K562 (cell line): ENCODE data around the gene NDUFAF4. TPM values are rescaled to one million over a fixed set of nuclear protein-coding genes. Genes with fewer than 3 reads are reported as not detected.

Source experiments
- ATAC-seq: fragments of 200-7000 bp; cut with Tn5 transposase; 3 replicates; pipeline ENCODE4 v1.9.1; 2020; ENCODE audit warnings: moderate library complexity
- BruUV-seq: library from RNA; stranded (reverse); fragments of 400-500 nt; replicated peaks from 2 replicates; lab custom pipeline; 2021; lab: Mats Ljungman, UMichigan
- CTCF ChIA-PET: fragments of 300-600 bp; formaldehyde crosslinking; extraction: SDS; loops from one replicate; lab custom pipeline; 2021; ENCODE audit warnings: low intra/inter-chr PET ratio; lab: Yijun Ruan, JAX
- POLR2A ChIA-PET: fragments of 300-600, 350-650 bp; sonication (Branson Sonifier 250); formaldehyde crosslinking; extraction: SDS; loops from one replicate; lab custom pipeline; 2021; ENCODE audit warnings: antibody characterized with exemption, inconsistent platforms; lab: Yijun Ruan, JAX
- DNase-seq, 4 experiments: peaks; one replicate each; pipeline versions ENCODE4 v3.0.0 to v3.0.0-alpha.2; 2011 to 2018; ENCODE audit warnings: low spot score in 3 of 4, mixed read lengths in 3 of 4; ENCODE audit errors: extremely low read depth in 1 of 4
- FAIRE-seq: peaks from 2 replicates; lab custom pipeline; 2011; peaks lifted over from hg19 to GRCh38; lab: Jason Lieb, UNC
- H2AFZ ChIP-seq: 2 replicates; pipeline ENCODE4 v1.6.0; 2011; ENCODE audit warnings: low read depth, low read length, control low read depth, inconsistent platforms
- H3K27ac ChIP-seq: fragments of 200-600 bp; 3 replicates; pipeline ENCODE4 v1.8.0; 2011; ENCODE audit warnings: low read depth, mild to moderate bottlenecking, control low read depth, inconsistent platforms, low read length, moderate library complexity, mixed read lengths; ENCODE audit errors: extremely low read depth
- H3K27me3 ChIP-seq, 2 experiments: fragments of 300-600 bp in 1 of 2; 2 replicates in 1 of 2; 3 replicates in 1 of 2; pipeline versions ENCODE4 v1.6.0 to v1.8.0; 2011; ENCODE audit warnings: inconsistent platforms in 2 of 2, low read length in 2 of 2, mild to moderate bottlenecking in 1 of 2, mixed read lengths in 1 of 2, moderate library complexity in 1 of 2; ENCODE audit not compliant: control insufficient read depth in 2 of 2, insufficient read depth in 2 of 2
- H3K36me3 ChIP-seq: fragments of 300-600 bp; 3 replicates; pipeline ENCODE4 v1.8.0; 2011; ENCODE audit warnings: mild to moderate bottlenecking, low read length, inconsistent platforms; ENCODE audit not compliant: control insufficient read depth, insufficient read depth
- H3K4me1 ChIP-seq, 2 experiments: fragments of 200-600 bp in 1 of 2; replicated peaks in 1 of 2; 2 replicates in 1 of 2; 3 replicates in 1 of 2; pipeline versions ENCODE4 v1.5.1 to v1.8.0; 2011; ENCODE audit warnings: inconsistent platforms in 2 of 2, low read length in 2 of 2, mild to moderate bottlenecking in 1 of 2, mixed read lengths in 1 of 2, moderate library complexity in 1 of 2; ENCODE audit not compliant: control insufficient read depth in 2 of 2, insufficient read depth in 2 of 2
- H3K4me2 ChIP-seq: 2 replicates; pipeline ENCODE4 v1.6.1; 2011; ENCODE audit warnings: low read length, control low read depth, inconsistent platforms, mixed read lengths; ENCODE audit not compliant: insufficient read depth
- H3K4me3 ChIP-seq: fragments of 200-600 bp; sonication (generic), shearing (Covaris generic); 2 replicates; pipeline ENCODE4 v1.5.1; 2016; ENCODE audit warnings: control low read depth, inconsistent platforms
- H3K79me2 ChIP-seq: fragments of 200-600 bp; 3 replicates; pipeline ENCODE4 v1.8.0; 2011; ENCODE audit warnings: low read length, inconsistent platforms; ENCODE audit not compliant: control insufficient read depth, insufficient read depth
- H3K9ac ChIP-seq, 2 experiments: 2 replicates each; pipeline versions ENCODE4 v1.6.0 to v1.6.1; 2011; ENCODE audit warnings: low read depth in 2 of 2, low read length in 2 of 2, control low read depth in 1 of 2, inconsistent platforms in 1 of 2, mild to moderate bottlenecking in 1 of 2, mixed read lengths in 1 of 2; ENCODE audit not compliant: insufficient read depth in 1 of 2
- H3K9me1 ChIP-seq: one replicate; pipeline ENCODE4 v1.6.0; 2011; ENCODE audit warnings: inconsistent platforms, mild to moderate bottlenecking, low read length, moderate library complexity; ENCODE audit not compliant: control insufficient read depth, insufficient read depth
- H3K9me3 ChIP-seq: replicated peaks from 2 replicates; pipeline ENCODE4 v1.5.1; 2011; ENCODE audit warnings: low read depth, low read length, inconsistent platforms; ENCODE audit not compliant: control insufficient read depth, insufficient read depth
- H4K20me1 ChIP-seq: replicated peaks from 2 replicates; pipeline ENCODE4 v1.6.1; 2011; ENCODE audit warnings: low read length, inconsistent platforms, mixed read lengths; ENCODE audit not compliant: control insufficient read depth, insufficient read depth
- CHAMP1 ChIP-seq: fragments of 450-650 bp; IDR thresholded peaks from 2 replicates; pipeline ENCODE4 v1.6.1; 2016; ENCODE audit warnings: mild to moderate bottlenecking
- EHMT2 ChIP-seq: fragments of 450-650 bp; IDR thresholded peaks from 2 replicates; pipeline ENCODE4 v1.6.1; 2018; ENCODE audit warnings: antibody characterized with exemption
- ELF1 ChIP-seq: fragments of 200-800 bp; sonication (Bioruptor generic); IDR thresholded peaks from 2 replicates; pipeline ENCODE4 v1.6.1; 2016; ENCODE audit warnings: missing genetic modification characterization, missing compliant biosample characterization
- KLF13 ChIP-seq: fragments of 450-650 bp; IDR thresholded peaks from 2 replicates; pipeline ENCODE4 v1.6.1; 2016; ENCODE audit warnings: missing genetic modification characterization, low read depth, mild to moderate bottlenecking, missing compliant biosample characterization, moderate library complexity, borderline replicate concordance
- NFATC3 ChIP-seq: fragments of 450-650 bp; IDR thresholded peaks from 2 replicates; pipeline ENCODE4 v1.6.1; 2017; ENCODE audit warnings: mild to moderate bottlenecking
- NFE2L1 ChIP-seq: fragments of 450-650 bp; IDR thresholded peaks from 2 replicates; pipeline ENCODE4 v1.6.1; 2016; ENCODE audit warnings: missing genetic modification characterization, low read depth, mild to moderate bottlenecking, missing compliant biosample characterization, moderate library complexity, borderline replicate concordance
- PCBP1 ChIP-seq: fragments of 200-400 bp; formaldehyde crosslinking; IDR thresholded peaks from 2 replicates; pipeline ENCODE4 v1.6.1; 2018; ENCODE audit warnings: mild to moderate bottlenecking, low read depth, low read length; ENCODE audit not compliant: poor library complexity, severe bottlenecking
- STAG1 ChIP-seq: sonication (generic); formaldehyde crosslinking; IDR thresholded peaks from 2 replicates; pipeline ENCODE4 v1.5.0; 2020; ENCODE audit warnings: missing genetic modification reagents, borderline replicate concordance
- ZFP30 ChIP-seq: fragments of 250-450 bp; sonication (Bioruptor Pico); IDR thresholded peaks from 2 replicates; pipeline ENCODE4 v1.8.0; 2022; ENCODE audit warnings: moderate library complexity, mild to moderate bottlenecking, inconsistent platforms, borderline replicate concordance
- ZFPM2 ChIP-seq: fragments of 250-450 bp; sonication (Bioruptor Pico); IDR thresholded peaks from 2 replicates; pipeline ENCODE4 v1.5.1; 2022; ENCODE audit warnings: mild to moderate bottlenecking
- ZKSCAN8 ChIP-seq: fragments of 200-800 bp; sonication (Bioruptor generic); IDR thresholded peaks from 2 replicates; pipeline ENCODE4 v1.6.1; 2016; ENCODE audit warnings: missing genetic modification characterization, missing compliant biosample characterization
- WGBS: fragments of 100-300 bp; shearing (Covaris generic); methylation state at CpG from one replicate; pipeline ENCODE4 v1.1.6; 2016; ENCODE audit warnings: low coverage, mixed read lengths; ENCODE audit not compliant: insufficient coverage; ENCODE audit errors: missing lambda C conversion rate; 5-methylcytosine and 5-hydroxymethylcytosine counted together
- in situ Hi-C: fragments of 300-500 bp; cut with MboI; formaldehyde crosslinking; loops from 4 replicates; pipeline ENCODE4 v1.15.0; 2018; ENCODE audit warnings: inconsistent platforms, mixed read lengths
- intact Hi-C: fragments of 100-400 bp; cut with micrococcal nuclease; formaldehyde crosslinking; loops from 2 replicates; pipeline ENCODE4 v1.14.2; 2022
- polyA plus RNA-seq, 8 experiments: library from polyadenylated mRNA; depleted of rRNA in 4 of 8; stranded (reverse) in 5 of 8; unstranded in 3 of 8; fragments of >200 nt; fragmentation: Nextera tagmentation in 2 of 8; fragmentation: Illumina TruSeq in 1 of 8; extraction: Ambion mirVana in 2 of 8; extraction: Trizol in 1 of 8; gene quantifications; 2 replicates each; pipeline versions ENCODE4 v1.2.1 to v1.2.3, GENCODE V29; 2011 to 2014; ENCODE audit warnings: inconsistent platforms in 1 of 8, missing spikeins in 1 of 8
- total RNA-seq, 7 experiments: library from RNA; depleted of rRNA in 6 of 7; stranded (reverse); fragments of >200 nt in 6 of 7; fragmentation: Illumina TruSeq in 2 of 7; extraction: Trizol in 2 of 7; gene quantifications; 2 replicates each; pipeline versions ENCODE4 v1.2.1 to v1.2.3, GENCODE V29; 2011 to 2021; ENCODE audit warnings: low replicate concordance in 1 of 7

The NDUFAF4 gene
- total and polyA plus RNA-seq, 9 of the 15 experiments (the other 6 are each of a cell fraction or from before 2014, with no cell fraction given) = 45.0 to 418 (median 136) TPM

DNA sequence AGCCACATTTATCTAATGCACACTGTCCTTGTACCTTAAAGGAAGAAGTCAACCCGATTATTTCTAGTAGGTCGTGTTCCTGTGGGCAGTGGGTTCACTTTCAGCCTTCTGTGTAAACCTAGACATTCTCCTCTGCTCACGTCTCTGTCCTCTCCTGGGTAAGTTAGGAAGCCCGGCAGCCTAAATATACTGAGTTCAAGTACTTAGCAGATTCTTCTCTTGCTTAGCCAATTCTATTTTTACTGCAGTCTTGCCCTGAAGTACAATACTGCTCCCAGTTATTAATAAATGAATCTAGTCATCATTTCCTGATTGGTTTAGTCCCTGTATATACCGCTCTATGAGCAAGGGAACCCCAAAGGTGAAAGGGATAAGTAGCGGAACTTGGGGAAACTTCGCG, 45.8 kb downstream of the NDUFAF4 start:
- ATAC-seq = peak; percentile 47; the same call in 1 of the 3 replicates

More for the DNA sequence above, 45.8 kb downstream of the NDUFAF4 start:
- intact Hi-C loops (no loop called here), in situ Hi-C loops (no loop called here)
- Histone ChIP-seq H3K4me3 (no peak overlapping the region), H3K79me2 (no peaks in the 10 kb centered on the region), H3K36me3 (no peaks in the 10 kb centered on the region), H3K4me2 (no peak overlapping the region), H2AFZ (0 out of 2 replicates have a peak overlapping the region, but pooled peaks have one; percentile 15), H3K27ac (no peak overlapping the region), H3K27me3 (no peaks in the 10 kb centered on the region), H4K20me1 (no peaks in the 10 kb centered on the region), H3K9me1 (no peaks in the 10 kb centered on the region), H3K4me1 (peaks cover 0 to 3% of the 10 kb centered on the region in 2 experiments; a peak in 1 of 5 replicates), H3K9me3 (no peaks in the 10 kb centered on the region), H3K9ac (no peak overlapping the region)
- no peak for FAIRE-seq
- WGBS = 49% methylated on average over 8 of the region's 8 CpGs
- TF ChIP-seq PCBP1 = no peak
- TF ChIP-seq ELF1 (tag) = no peak
- no peak for TF ChIP-seq ZKSCAN8
- no peak for TF ChIP-seq NFATC3
- TF ChIP-seq NFE2L1 (tag) = no peak
- TF ChIP-seq KLF13 (tag) = no peak
- TF ChIP-seq EHMT2 = no peak
- TF ChIP-seq CHAMP1 = no peak
- TF ChIP-seq ZFP30 (CRISPR knock-in tag) = no peak
- no peak for TF ChIP-seq STAG1 (CRISPR knock-in tag)
- no peak for TF ChIP-seq ZFPM2 (CRISPR knock-in tag)
- ChIA-PET POLR2A (no interaction called here), CTCF (no interaction called here)
- no peak for DNase-seq
- no TSS peak for BruUV-seq
